Spleen (tissue), 7 donors: ENCODE measurements around the gene JPH2.

Source experiments
- POLR2A ChIP-seq, 3 donors: fragments of 450-650 bp; IDR thresholded peaks; one replicate each; pipeline ENCODE4 v1.5.1; 2017; ENCODE audit warnings: antibody characterized with exemption in 3 of 3, mild to moderate bottlenecking in 1 of 3
- POLR2AphosphoS5 ChIP-seq, 3 donors: sonication (generic); formaldehyde crosslinking; IDR thresholded peaks; one replicate each; pipeline ENCODE4 v1.5.1; 2017; ENCODE audit warnings: antibody characterized with exemption in 3 of 3
- TF ChIP-seq, protein P1 (sequence below), 11 experiments: fragments of 200-600 bp in 7 of 11; fragments of 450-650 bp in 4 of 11; sonication (generic) in 4 of 11; IDR thresholded peaks in 8 of 11; conservative IDR thresholded peaks in 3 of 11; 1 replicate in 7 of 11; 2 replicates in 4 of 11; pipeline versions ENCODE4 v1.4.0 to v1.8.0; 2016 to 2021; ENCODE audit warnings: antibody characterized with exemption in 11 of 11, inconsistent platforms in 4 of 11, mild to moderate bottlenecking in 1 of 11
- donor health status: DM: no; HTN: no; CAD: no; lungs with moderate emphysema.
- donor health status: DM: no; HTN: no; CAD: no.
- donor health status: DM: no; HTN: no; CAD: no.

DNA sequence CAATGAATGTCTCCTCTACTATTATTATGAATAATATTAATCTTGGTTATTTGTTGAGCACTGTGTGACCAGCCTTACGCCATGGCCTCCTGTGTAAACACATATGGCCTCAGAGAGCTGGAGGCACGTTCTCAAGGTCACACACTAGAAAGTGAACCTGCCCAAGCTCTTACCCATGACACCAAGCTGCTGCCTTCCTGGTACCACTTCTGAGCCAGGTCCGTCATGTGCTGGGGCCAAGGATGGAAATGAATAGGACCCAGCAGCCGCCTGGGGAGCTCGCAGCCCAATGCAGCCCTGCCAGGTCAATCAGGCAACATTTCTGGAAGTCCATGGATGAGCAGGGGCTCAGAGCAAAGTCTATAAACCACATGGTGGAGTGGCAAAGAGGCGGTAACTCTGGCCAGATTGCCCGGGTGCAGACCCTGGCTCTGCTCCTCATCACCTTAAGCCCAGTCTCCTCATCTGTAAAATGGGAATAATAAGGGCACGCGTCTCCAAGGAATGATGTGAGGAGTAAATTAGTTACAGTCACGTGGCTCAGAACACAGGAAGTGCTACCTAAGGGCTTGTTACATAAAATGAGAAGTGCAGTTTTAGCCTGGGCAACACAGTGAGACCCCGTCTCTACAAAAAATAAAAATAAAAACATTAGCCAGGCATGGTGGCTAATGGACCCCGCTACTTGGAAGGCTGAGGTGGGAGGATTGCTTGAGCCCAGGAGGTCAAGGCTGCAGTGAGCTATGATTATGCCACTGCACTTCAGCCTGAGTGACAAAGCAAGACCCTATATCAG lies 61.5 kb downstream of the JPH2 start:
- TF ChIP-seq, protein P1, sequence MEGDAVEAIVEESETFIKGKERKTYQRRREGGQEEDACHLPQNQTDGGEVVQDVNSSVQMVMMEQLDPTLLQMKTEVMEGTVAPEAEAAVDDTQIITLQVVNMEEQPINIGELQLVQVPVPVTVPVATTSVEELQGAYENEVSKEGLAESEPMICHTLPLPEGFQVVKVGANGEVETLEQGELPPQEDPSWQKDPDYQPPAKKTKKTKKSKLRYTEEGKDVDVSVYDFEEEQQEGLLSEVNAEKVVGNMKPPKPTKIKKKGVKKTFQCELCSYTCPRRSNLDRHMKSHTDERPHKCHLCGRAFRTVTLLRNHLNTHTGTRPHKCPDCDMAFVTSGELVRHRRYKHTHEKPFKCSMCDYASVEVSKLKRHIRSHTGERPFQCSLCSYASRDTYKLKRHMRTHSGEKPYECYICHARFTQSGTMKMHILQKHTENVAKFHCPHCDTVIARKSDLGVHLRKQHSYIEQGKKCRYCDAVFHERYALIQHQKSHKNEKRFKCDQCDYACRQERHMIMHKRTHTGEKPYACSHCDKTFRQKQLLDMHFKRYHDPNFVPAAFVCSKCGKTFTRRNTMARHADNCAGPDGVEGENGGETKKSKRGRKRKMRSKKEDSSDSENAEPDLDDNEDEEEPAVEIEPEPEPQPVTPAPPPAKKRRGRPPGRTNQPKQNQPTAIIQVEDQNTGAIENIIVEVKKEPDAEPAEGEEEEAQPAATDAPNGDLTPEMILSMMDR (IDR thresholded peaks at IDR 0.05 in 8 of 11, conservative IDR thresholded peaks at IDR 0.05 in 3 of 11), result no peak
- no peak for TF ChIP-seq POLR2A (IDR thresholded peaks at IDR 0.05)
- TF ChIP-seq POLR2AphosphoS5 (IDR thresholded peaks at IDR 0.05), result no peak
